IPS-NIHi7 (cell line): ENCODE results near the gene PARD6G.
A peak's percentile ranks its signal among the peaks of the same experiment; 100 is the strongest.

Experiments used
- DNase-seq: peaks from one replicate; pipeline ENCODE4 v3.0.0; 2012; ENCODE audit warnings: mixed read lengths; ENCODE audit errors: extremely low spot score

The PARD6G gene

GRCh38 chr18:80147037-80147417 is 100.3 kb downstream of the PARD6G start:
- DNase-seq, result no peak

- DNase-seq, result no peak
Observed at GRCh38 chr18:80145196-80145804, 102.0 kb downstream of the PARD6G start.

- DNase-seq, result no peak
Observed at GRCh38 chr18:80143881-80144280, 103.4 kb downstream of the PARD6G start.

- DNase-seq, result no peak
Observed at GRCh38 chr18:80140455-80140985, 106.8 kb downstream of the PARD6G start.

- DNase-seq, result no peak
Observed at GRCh38 chr18:80137976-80138375, 109.3 kb downstream of the PARD6G start.

GRCh38 chr18:80137137-80137536 is 110.2 kb downstream of the PARD6G start:
- DNase-seq, result no peak

GRCh38 chr18:80136679-80137078 is 110.6 kb downstream of the PARD6G start:
- DNase-seq, result no peak

- no peak for DNase-seq
Observed at GRCh38 chr18:80135136-80135535, 112.2 kb downstream of the PARD6G start.

- no peak for DNase-seq
Observed at GRCh38 chr18:80133124-80133523, 114.2 kb downstream of the PARD6G start.

- no peak for DNase-seq
Observed at GRCh38 chr18:80132180-80132812, 115.0 kb downstream of the PARD6G start.

- DNase-seq, result no peak
Observed at GRCh38 chr18:80130555-80130954, 116.8 kb downstream of the PARD6G start.

GRCh38 chr18:80129672-80130367 is 117.5 kb downstream of the PARD6G start:
- no peak for DNase-seq

- no peak for DNase-seq
Observed at GRCh38 chr18:80127635-80128034, 119.7 kb downstream of the PARD6G start.

- DNase-seq, result no peak
Observed at GRCh38 chr18:80126797-80127196, 120.5 kb downstream of the PARD6G start.

- DNase-seq, result no peak
Observed at GRCh38 chr18:80124131-80124530, 123.2 kb downstream of the PARD6G start.

- no peak for DNase-seq
Observed at GRCh38 chr18:80120932-80121331, 126.4 kb downstream of the PARD6G start.

GRCh38 chr18:80119111-80119510 is 128.2 kb downstream of the PARD6G start:
- DNase-seq, result no peak

GRCh38 chr18:80115035-80115434 is 132.3 kb downstream of the PARD6G start:
- DNase-seq, result no peak

- DNase-seq, result no peak
Observed at GRCh38 chr18:80112624-80113248, 134.6 kb downstream of the PARD6G start.

- DNase-seq, result peak; percentile 70
Observed at GRCh38 chr18:80109676-80110078, 137.6 kb downstream of the PARD6G start.

GRCh38 chr18:80108739-80109675 is 138.3 kb downstream of the PARD6G start, which contains the start of gene ADNP2:
TSS of gene ADNP2 (plus strand) at chr18:80109262. CDS start at chr18:80117543, 8,281 bp downstream.
- peak; percentile 87 for DNase-seq
